Endometrial microvascular endothelial cells (primary cell): ENCODE data around the gene FOXO1. TPM values are rescaled to one million over a fixed set of nuclear protein-coding genes. Genes with fewer than 3 reads are reported as not detected.

Experiments
- in situ Hi-C: cut with HindIII; loops from 2 replicates; pipeline ENCODE4 v1.10.0; 2017; ENCODE audit warnings: low sequenced_read_pairs, low pct_unique_long_range_greater_than_20kb; ENCODE audit errors: inconsistent ontology term
- total RNA-seq: library from RNA; depleted of rRNA; stranded (reverse); fragments of >200 nt; gene quantifications from one replicate; pipeline ENCODE4 v1.2.3, GENCODE V29; 2015; ENCODE audit errors: inconsistent ontology term

Gene FOXO1
- total RNA-seq, 1 donor from 2014 or later = 13.7 TPM

DNA sequence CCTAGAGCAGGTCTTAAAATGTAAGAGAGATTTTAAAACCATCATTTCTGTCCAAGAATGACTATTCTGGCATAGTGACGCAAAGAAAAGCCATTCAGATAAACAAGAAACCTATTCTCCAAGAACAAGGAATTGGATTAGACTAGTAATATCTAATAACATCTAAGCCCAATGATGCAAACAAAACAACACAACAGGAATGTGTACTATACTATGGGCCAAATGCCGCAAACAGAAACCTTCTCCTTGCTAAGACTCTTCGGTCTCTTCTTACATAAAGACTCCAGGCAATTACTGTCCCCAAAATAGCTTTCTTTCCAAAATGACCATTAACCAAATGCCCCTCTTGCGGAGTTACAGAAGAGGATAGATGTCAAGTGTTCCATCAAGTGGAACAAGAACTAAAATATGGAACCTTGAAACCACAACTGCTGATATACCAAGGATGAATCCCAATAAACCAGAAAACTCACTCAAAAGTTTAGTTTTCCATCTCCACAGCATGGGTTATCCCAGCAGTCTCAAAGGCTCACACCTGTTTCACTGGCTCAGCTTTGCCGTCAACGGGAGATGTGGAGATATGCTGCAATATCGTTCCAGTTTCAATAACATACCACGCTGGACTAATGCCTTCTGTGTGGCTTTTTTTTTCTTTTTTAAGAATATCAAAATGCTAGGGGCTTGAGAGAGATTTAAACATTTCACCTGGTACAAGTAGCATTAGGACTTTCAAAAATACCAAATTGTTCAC, 76.2 kb downstream of the FOXO1 start:
- in situ Hi-C loops = no loop called here

DNA sequence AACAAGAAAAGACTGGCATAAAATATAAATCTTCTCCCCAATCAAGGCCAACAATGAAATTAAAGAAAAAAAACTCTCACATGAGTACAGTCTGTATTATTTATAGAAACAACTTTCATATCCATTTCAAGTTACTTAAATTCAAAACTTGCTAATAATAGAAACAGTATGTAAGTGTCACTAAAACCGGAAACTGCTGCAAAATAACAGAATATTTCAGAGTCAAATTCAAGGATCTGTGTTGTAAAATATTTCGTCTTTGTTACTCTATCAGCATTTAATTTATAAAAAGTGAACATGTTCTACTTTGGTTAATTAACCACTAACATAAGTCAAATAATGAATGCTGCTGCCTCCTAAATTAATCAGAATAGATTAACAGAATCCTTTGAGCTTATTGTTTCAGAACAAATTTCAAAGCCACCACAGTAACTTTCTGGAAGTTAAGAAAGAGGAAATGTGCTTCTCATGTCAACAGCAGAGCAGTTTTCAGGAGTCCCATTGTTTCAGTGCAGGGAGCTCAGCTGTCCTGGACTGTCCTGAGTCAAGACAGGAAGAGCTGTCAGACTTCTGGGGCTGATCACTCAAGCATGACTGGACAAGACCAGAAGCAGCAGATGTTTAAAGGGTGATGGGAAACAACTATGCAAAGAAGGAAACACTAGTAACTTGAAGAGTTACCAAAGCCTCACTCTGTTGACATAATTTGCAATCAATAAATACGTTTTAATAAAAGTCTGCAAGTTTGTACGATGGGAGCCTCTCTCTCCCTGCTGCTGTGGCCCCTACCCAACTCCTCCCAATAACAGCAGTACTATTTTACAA, 76.9 kb downstream of the FOXO1 start:
- in situ Hi-C loops = no loop called here

DNA sequence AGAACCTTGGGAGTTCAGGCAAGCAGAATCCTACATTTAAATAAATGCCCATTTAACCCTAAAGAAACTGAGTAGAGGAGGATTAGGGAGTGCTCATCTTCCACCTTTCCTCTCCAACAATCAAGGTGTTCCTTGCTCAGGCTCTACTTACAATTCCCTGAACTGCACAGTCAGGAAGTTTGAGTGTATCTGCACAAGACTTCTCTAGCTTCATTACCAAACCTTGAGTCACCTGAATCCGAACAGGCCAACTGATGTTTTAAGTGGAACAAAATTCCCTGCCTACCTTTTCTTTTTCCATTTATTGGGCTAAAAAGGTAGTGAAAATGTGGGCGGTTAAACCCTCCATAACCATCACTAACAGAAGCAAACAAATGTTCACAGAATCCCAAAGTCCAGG, 78.3 kb downstream of the FOXO1 start:
- in situ Hi-C loops = no loop called here

GRCh38 chr13:40586886-40587565, 79.4 kb downstream of the FOXO1 start:
- in situ Hi-C loops = no loop called here

DNA sequence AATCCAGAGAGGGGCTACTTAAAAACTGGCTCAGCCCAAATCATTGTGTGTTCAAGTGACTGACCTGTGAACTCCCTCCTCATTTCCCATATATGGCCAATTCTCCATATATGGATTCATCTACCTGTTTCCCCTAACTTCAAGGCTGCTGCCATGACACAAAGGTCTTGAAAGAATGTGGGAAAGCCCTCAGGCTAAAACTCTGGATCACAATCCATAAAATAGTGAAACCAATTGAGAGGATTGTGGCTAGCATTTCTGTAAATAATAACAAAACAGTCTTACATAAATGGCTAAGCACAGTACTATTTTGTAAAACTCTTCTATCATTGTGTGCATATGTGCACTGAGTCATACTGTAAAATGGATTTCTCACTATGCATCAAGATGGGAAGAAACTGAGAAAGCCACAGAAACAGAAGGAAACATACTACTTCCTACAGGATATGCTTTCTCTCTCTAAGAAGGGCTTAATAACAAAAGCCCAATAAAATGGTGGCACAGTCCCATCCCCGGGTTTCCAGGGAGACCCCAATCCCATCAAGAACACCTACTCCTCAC, 80.5 kb downstream of the FOXO1 start:
- in situ Hi-C loops = no loop called here

GRCh38 chr13:40583738-40584137, 82.7 kb downstream of the FOXO1 start:
- in situ Hi-C loops = no loop called here

DNA sequence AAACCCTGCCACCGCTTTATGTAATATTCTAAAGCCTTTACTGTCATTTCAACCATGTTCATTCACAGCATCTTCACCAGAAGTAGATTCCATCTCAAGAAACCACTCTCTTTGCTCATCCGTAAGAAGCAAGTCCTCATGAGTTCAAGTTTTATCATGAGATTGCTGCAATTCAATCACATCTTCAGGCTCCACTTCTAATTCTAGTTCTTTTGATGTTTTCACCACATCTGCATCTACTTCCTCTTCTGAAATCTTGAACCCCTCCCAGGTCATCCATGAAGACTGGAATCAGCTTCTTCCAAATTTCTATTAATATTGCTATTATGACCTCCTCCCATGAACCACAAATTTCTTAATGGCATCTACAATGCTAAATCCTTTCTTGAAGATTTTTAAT, 83.9 kb downstream of the FOXO1 start:
- in situ Hi-C loops = no loop called here

DNA sequence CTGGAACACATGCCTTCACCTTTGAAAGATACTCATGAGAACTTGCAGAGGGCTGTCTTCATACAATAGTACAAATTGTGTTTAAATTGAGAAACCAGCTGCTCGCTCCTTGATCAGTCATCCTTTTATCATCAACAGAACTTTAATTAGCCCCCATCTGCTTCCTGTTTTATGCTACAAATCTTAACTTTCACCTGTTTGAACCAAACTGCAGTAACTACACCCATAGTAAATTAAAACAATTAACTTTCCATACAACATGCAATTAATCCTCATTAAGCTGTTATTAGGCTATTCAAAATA, 85.2 kb downstream of the FOXO1 start:
- in situ Hi-C loops = no loop called here

GRCh38 chr13:40580566-40581276, 85.7 kb downstream of the FOXO1 start:
- in situ Hi-C loops = no loop called here

- in situ Hi-C loops = no loop called here
Measured at GRCh38 chr13:40579535-40579934, 86.9 kb downstream of the FOXO1 start.

DNA sequence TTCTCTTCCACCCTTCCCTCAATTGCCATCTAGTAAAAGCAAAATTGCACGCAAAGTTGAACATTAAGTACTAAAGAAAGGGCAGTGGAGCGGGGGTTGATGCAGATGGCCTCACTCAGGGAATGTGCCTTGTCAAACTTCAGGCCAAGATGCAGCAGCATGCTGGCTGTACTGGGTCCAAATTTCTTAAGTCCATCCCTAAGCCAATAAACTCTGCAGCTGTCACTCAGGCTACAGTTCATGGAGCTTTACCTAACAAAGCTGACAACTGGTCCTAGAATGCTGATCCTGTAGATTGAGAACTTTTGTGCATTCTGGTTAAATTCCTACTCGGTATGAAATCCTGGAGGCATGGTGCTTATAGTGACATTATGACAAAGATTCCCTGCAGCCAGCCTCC, 88.4 kb downstream of the FOXO1 start:
- in situ Hi-C loops = no loop called here

GRCh38 chr13:40576369-40576768, 90.1 kb downstream of the FOXO1 start:
- in situ Hi-C loops = no loop called here

- in situ Hi-C loops = no loop called here
Measured at GRCh38 chr13:40572961-40573360, 93.5 kb downstream of the FOXO1 start.

DNA sequence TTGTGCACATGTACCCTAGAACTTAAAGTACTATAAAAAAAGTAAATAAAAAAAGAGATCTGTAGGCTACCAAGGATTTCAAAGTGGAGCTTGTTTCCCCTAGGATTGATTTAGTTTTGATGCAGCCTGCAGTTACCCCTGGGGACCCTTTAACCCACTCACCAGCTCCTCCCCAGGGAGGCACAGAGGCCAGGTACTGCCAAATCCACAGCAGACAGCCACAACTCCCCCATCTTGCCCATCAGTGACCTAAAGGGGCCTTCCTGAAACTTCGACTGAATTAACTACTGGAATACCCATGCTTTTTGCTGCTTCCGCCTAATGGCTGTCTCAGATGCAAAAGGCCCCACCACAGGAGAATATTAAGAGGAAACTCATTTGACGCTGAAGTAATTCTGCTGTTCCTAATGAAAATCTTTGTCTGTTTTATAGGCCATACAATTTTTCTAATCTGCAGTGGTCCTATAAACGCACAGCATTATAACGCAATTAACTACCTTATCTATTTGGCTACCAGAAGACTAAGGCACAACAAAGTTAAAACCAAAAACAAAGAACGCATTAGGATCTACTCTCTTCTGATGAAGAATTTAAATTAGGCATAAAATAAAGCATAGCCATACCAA, 95.0 kb downstream of the FOXO1 start:
- in situ Hi-C loops = no loop called here

GRCh38 chr13:40570930-40571329, 95.5 kb downstream of the FOXO1 start:
- in situ Hi-C loops = no loop called here

GRCh38 chr13:40569024-40569350, 97.5 kb downstream of the FOXO1 start:
- in situ Hi-C loops = loop anchor here (10.0 kb wide), 1 partner anchor 374 kb away; no protein-coding TSS in a partner anchor

DNA sequence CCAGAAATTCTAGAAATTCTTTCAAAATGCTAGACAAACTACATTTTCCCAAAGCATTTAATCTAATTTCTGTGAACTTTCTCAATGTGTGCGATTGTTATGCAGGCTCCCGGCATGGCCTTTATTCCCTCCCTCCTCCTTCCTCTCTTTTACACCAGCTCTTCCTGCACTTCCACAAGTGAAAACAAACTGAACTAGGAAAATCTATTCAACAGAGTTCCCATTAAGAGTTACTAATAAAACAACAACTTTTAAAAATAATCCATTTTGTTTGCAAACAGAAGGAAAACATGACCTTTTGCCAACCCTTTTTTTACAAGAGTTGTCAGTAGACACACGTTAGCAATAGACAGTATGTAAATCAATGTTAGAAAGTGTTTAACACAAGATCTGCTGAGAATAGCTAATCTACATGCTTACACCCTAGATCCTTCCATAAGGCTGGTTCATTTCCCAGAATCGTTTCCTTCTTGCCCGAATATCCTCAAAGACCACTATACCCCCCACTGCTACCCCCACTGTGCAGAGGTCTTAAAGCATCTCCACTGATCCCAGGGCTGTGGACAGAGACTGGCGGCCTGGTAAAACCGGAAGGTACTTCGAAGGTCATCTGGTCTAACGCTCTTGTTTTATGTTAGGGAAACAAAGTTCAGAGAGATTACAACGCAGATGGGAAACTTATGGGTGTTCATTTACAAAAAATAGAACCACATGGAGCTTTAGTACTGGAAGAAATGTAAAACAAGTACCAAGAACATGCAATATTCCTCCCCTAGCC, 98.0 kb downstream of the FOXO1 start:
- in situ Hi-C loops = loop anchor here (10.0 kb wide), 1 partner anchor 374 kb away; no protein-coding TSS in a partner anchor

DNA sequence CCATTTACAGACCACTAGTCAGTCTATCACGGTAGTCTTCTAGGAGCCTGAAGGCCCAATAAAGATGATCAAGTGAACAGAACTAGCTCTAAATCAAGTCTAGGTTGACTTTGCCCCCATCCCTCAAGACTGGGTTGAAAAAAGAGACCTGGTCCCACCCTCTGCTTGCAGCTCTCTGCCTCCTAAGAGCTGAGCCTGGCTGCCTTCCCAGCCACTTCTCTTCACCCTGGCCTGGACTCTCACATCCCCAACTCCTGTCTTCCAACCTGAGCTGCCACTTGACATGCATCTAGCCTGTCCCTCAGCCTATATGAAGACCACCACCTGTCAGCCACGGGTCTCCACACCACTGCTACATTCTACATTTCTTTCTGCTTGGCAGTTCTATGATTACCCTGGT, 99.6 kb downstream of the FOXO1 start:
- in situ Hi-C loops = loop anchor here (10.0 kb wide), 1 partner anchor 372 kb away; no protein-coding TSS in a partner anchor
